Calu3 (cell line): ENCODE data around the gene JPH2. TPM values are rescaled to one million over a fixed set of nuclear protein-coding genes. Genes with fewer than 3 reads are reported as not detected.
A peak's percentile ranks its signal among the peaks of the same experiment; 100 is the strongest.

ENCODE experiments used
- BruUV-seq: library from RNA; stranded (reverse); fragments of 400-500 nt; replicated peaks from 2 replicates; lab custom pipeline; 2021; lab: Mats Ljungman, UMichigan
- CTCF ChIA-PET: fragments of 300-600 bp; sonication (Branson Sonifier 250); formaldehyde crosslinking; loops from one replicate; lab custom pipeline; 2022; ENCODE audit warnings: antibody characterized with exemption; lab: Charles Lee
- DNase-seq: peaks from one replicate; pipeline ENCODE4 v3.0.0; 2022
- H3K27ac Mint-ChIP-seq: one replicate; pipeline ENCODE4 v1.8.0; 2022; ENCODE audit warnings: mixed read lengths; ENCODE audit not compliant: unreplicated experiment
- H3K27me3 Mint-ChIP-seq: one replicate; pipeline ENCODE4 v1.8.0; 2022; ENCODE audit warnings: mixed read lengths; ENCODE audit not compliant: unreplicated experiment
- H3K36me3 Mint-ChIP-seq: one replicate; pipeline ENCODE4 v1.8.0; 2022; ENCODE audit warnings: mild to moderate bottlenecking, moderate library complexity, mixed read lengths; ENCODE audit not compliant: insufficient read depth, unreplicated experiment
- H3K4me1 Mint-ChIP-seq: one replicate; pipeline ENCODE4 v1.8.0; 2022; ENCODE audit warnings: mild to moderate bottlenecking, low read depth, mixed read lengths; ENCODE audit not compliant: unreplicated experiment
- H3K4me3 Mint-ChIP-seq: one replicate; pipeline ENCODE4 v1.8.0; 2022; ENCODE audit warnings: mild to moderate bottlenecking, low read depth, moderate library complexity, mixed read lengths; ENCODE audit not compliant: unreplicated experiment
- H3K9me3 Mint-ChIP-seq: one replicate; pipeline ENCODE4 v1.8.0; 2022; ENCODE audit warnings: low read depth, mixed read lengths; ENCODE audit not compliant: unreplicated experiment
- intact Hi-C: fragments of 100-400 bp; cut with micrococcal nuclease; formaldehyde crosslinking; loops from one replicate; pipeline ENCODE4 v1.10.0; 2022; ENCODE audit not compliant: unreplicated experiment
- total RNA-seq: library from RNA; stranded (reverse); gene quantifications from 2 replicates; pipeline ENCODE4 v1.2.3, GENCODE V29; 2022
- TF ChIP-seq, protein P1 (sequence below): fragments of 200-600 bp; IDR thresholded peaks from one replicate; pipeline ENCODE4 v1.8.0; 2022; ENCODE audit warnings: antibody characterized with exemption; ENCODE audit not compliant: unreplicated experiment

Gene JPH2
- total RNA-seq, 1 experiment from 2014 or later: 0.50 TPM

DNA sequence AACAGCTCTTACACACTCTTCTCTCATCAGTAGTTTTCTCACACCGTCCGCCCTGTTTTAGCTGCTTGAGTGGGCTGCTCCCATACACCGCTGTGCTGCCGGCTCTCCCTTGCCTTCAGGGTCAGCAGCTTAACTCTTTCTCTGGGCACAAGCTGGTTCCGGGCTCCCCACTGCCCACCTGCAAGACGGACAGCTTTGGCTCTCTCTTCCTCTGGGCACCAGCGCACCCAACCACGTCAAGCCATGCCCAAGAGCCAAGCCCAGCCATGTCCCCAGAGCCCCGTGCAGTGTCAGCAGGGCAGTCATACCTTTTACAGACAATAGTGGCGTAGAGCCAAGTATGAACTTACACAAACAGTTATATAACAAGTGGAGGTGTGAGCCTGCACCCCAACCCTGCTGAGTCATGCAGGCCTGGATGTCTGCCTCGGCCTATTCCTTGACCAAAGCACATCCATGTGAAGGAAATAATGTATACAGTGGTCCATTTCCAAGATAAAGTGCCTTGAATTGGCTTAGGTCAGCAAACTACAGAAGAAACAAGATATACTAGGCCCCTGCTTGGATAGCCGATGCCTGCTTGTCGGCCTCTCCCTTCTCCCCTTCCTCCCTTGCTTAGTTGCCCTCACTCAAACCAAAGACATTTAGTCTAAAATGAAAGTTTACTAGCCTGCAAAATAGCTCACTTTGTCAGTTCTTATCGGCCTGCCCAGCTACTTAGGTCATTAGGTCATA is 89.3 kb downstream of the JPH2 start:
- TF ChIP-seq, protein P1, sequence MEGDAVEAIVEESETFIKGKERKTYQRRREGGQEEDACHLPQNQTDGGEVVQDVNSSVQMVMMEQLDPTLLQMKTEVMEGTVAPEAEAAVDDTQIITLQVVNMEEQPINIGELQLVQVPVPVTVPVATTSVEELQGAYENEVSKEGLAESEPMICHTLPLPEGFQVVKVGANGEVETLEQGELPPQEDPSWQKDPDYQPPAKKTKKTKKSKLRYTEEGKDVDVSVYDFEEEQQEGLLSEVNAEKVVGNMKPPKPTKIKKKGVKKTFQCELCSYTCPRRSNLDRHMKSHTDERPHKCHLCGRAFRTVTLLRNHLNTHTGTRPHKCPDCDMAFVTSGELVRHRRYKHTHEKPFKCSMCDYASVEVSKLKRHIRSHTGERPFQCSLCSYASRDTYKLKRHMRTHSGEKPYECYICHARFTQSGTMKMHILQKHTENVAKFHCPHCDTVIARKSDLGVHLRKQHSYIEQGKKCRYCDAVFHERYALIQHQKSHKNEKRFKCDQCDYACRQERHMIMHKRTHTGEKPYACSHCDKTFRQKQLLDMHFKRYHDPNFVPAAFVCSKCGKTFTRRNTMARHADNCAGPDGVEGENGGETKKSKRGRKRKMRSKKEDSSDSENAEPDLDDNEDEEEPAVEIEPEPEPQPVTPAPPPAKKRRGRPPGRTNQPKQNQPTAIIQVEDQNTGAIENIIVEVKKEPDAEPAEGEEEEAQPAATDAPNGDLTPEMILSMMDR: no peak
- H3K9me3 Mint-ChIP-seq: no peaks in the 10 kb centered on the region
- peak; percentile 42 for DNase-seq
- peaks cover 15% of the 10 kb centered on the region for H3K4me1 Mint-ChIP-seq
- intact Hi-C loops: no loop called here
- CTCF ChIA-PET: no interaction called here
- H3K27me3 Mint-ChIP-seq: peaks cover 46% of the 10 kb centered on the region
- no TSS peak for BruUV-seq
- no peak overlapping the region for H3K27ac Mint-ChIP-seq
- no peaks in the 10 kb centered on the region for H3K36me3 Mint-ChIP-seq
- H3K4me3 Mint-ChIP-seq: no peak overlapping the region

GRCh38 chr20:44095831-44096230 is 91.2 kb downstream of the JPH2 start:
- no peak overlapping the region for H3K4me3 Mint-ChIP-seq
- no TSS peak for BruUV-seq
- intact Hi-C loops: no loop called here
- peaks cover 17% of the 10 kb centered on the region for H3K4me1 Mint-ChIP-seq
- no peaks in the 10 kb centered on the region for H3K9me3 Mint-ChIP-seq
- CTCF ChIA-PET: no interaction called here
- no peak overlapping the region for H3K27ac Mint-ChIP-seq
- no peak for DNase-seq
- no peaks in the 10 kb centered on the region for H3K36me3 Mint-ChIP-seq
- TF ChIP-seq, protein P1: no peak
- peaks cover 31% of the 10 kb centered on the region for H3K27me3 Mint-ChIP-seq

- CTCF ChIA-PET: no interaction called here
- Mint-ChIP-seq H3K4me3 (no peak overlapping the region), H3K27ac (no peak overlapping the region), H3K27me3 (peaks cover 18% of the 10 kb centered on the region), H3K4me1 (peaks cover 17% of the 10 kb centered on the region), H3K36me3 (no peaks in the 10 kb centered on the region), H3K9me3 (no peaks in the 10 kb centered on the region)
- DNase-seq: no peak
- TF ChIP-seq, protein P1: no peak
- intact Hi-C loops: no loop called here
- no TSS peak for BruUV-seq
Observed at GRCh38 chr20:44093249-44093582, 93.8 kb downstream of the JPH2 start.

GRCh38 chr20:44092551-44093248 is 94.3 kb downstream of the JPH2 start:
- H3K4me1 Mint-ChIP-seq: peaks cover 13% of the 10 kb centered on the region
- intact Hi-C loops: no loop called here
- H3K27me3 Mint-ChIP-seq: peaks cover 22% of the 10 kb centered on the region
- H3K9me3 Mint-ChIP-seq: no peaks in the 10 kb centered on the region
- H3K4me3 Mint-ChIP-seq: no peak overlapping the region
- no peak overlapping the region for H3K27ac Mint-ChIP-seq
- CTCF ChIA-PET: interaction anchor here (1.1 kb wide), 1 partner anchor 343 kb away, joined by 3 read pairs; no protein-coding TSS in a partner anchor
- DNase-seq: peak; percentile 54
- no TSS peak for BruUV-seq
- H3K36me3 Mint-ChIP-seq: no peaks in the 10 kb centered on the region
- TF ChIP-seq, protein P1: peak; percentile 46
